ENCODE results near the gene TSHZ2.

- TF ChIP-seq CTCF (IDR thresholded peaks at IDR 0.05) = no peak
- no peak for TF ChIP-seq POLR2A (IDR thresholded peaks at IDR 0.05)
Measured at GRCh38 chr20:53205046-53205445, 232.9 kb downstream of the TSHZ2 start.
